Prostate gland (tissue), 2 donors: Measurements from ENCODE around the gene YBX2. TPM values are rescaled to one million over a fixed set of nuclear protein-coding genes. Genes with fewer than 3 reads are reported as not detected.

Experiments used
- DNase-seq: peaks from one replicate; pipeline ENCODE4 v3.0.0-alpha.2; 2019; ENCODE audit warnings: low spot score
- H3K27ac ChIP-seq, 2 donors: fragments of 200-600 bp; sonication (generic); 2 replicates each; pipeline ENCODE4 v1.5.1; 2017 to 2019
- H3K27me3 ChIP-seq: fragments of 200-600 bp; sonication (generic); replicated peaks from 2 replicates; pipeline ENCODE4 v1.5.1; 2019; ENCODE audit not compliant: insufficient read depth
- H3K36me3 ChIP-seq, 2 donors: fragments of 200-600 bp; sonication (generic); 1 replicate in 1 of 2; 2 replicates in 1 of 2; pipeline versions ENCODE4 v1.5.1 to v1.8.1; 2017 to 2019
- H3K4me1 ChIP-seq: fragments of 200-600 bp; sonication (generic); replicated peaks from 2 replicates; pipeline ENCODE4 v1.5.1; 2019
- H3K4me3 ChIP-seq, 2 donors: fragments of 200-600 bp; sonication (generic); 2 replicates each; pipeline ENCODE4 v1.5.1; 2017 to 2019
- H3K9me3 ChIP-seq: fragments of 200-600 bp; sonication (generic); 2 replicates; pipeline ENCODE4 v1.5.1; 2017
- CTCF ChIP-seq, 4 experiments: fragments of 200-600 bp in 2 of 4; fragments of 450-650 bp in 2 of 4; sonication (generic) in 2 of 4; IDR thresholded peaks; 1 replicate in 3 of 4; 2 replicates in 1 of 4; pipeline ENCODE4 v1.5.1; 2016 to 2019; ENCODE audit warnings: antibody characterized with exemption in 4 of 4, mild to moderate bottlenecking in 2 of 4, moderate library complexity in 2 of 4
- POLR2A ChIP-seq: fragments of 450-650 bp; IDR thresholded peaks from one replicate; pipeline ENCODE4 v1.6.1; 2016; ENCODE audit warnings: antibody characterized with exemption, mild to moderate bottlenecking
- POLR2AphosphoS5 ChIP-seq: sonication (generic); formaldehyde crosslinking; IDR thresholded peaks from one replicate; pipeline ENCODE4 v1.6.1; 2017; ENCODE audit warnings: antibody characterized with exemption
- WGBS: methylation state at CpG from one replicate; pipeline ENCODE4 v1.1.5; 2018; 5-methylcytosine and 5-hydroxymethylcytosine counted together
- intact Hi-C: fragments of 100-400 bp; cut with DNase I; formaldehyde crosslinking; loops from one replicate; pipeline ENCODE4 v1.14.2; 2022
- total RNA-seq, 2 donors: library from RNA; depleted of rRNA; stranded (reverse); fragments of >200 nt; gene quantifications; one replicate each; pipeline ENCODE4 v1.1.0, GENCODE V29; 2016

YBX2 gene
- total RNA-seq, 2 donors from 2014 or later, result 0.64 to 49.1 TPM

GRCh38 chr17:7295230-7296180, 1.1 kb upstream of the YBX2 start:
- intact Hi-C loops, result loop anchor here (1.0 kb wide), 1 partner anchor 15 kb away; no protein-coding TSS in a partner anchor
- 54% methylated on average over 42 of the region's 42 CpGs for WGBS
- peak overlapping the region; percentile 5 to 25 for H3K27ac ChIP-seq
- peaks cover 13% of the 10 kb centered on the region for H3K4me1 ChIP-seq
- TF ChIP-seq POLR2AphosphoS5, result peak; percentile 2
- TF ChIP-seq CTCF (IDR thresholded peaks at IDR 0.05), result no peak
- TF ChIP-seq POLR2A, result no peak
- no peak for DNase-seq
- no peaks in the 10 kb centered on the region for H3K27me3 ChIP-seq
- peak overlapping the region in 1 of 2 donors; percentile 3 for H3K4me3 ChIP-seq
- H3K36me3 ChIP-seq, result no peaks in the 10 kb centered on the region
- H3K9me3 ChIP-seq, result no peaks in the 10 kb centered on the region

GRCh38 chr17:7293816-7294613, 424 bp downstream of the YBX2 start:
- intact Hi-C loops, result no loop called here

GRCh38 chr17:7293159-7293558, 1.3 kb downstream of the YBX2 start:
- 75% methylated on average over 11 of the region's 11 CpGs for WGBS
- peak overlapping the region in 1 of 2 donors; percentile 13 for H3K27ac ChIP-seq
- no peak overlapping the region for H3K4me3 ChIP-seq

More at GRCh38 chr17:7293816-7294613, 424 bp downstream of the YBX2 start:
- H3K9me3 ChIP-seq, result no peaks in the 10 kb centered on the region
- H3K4me3 ChIP-seq, result peak overlapping the region; percentile 3 to 23
- no peak for TF ChIP-seq POLR2A
- TF ChIP-seq CTCF (IDR thresholded peaks at IDR 0.05), result no peak
- no peak for TF ChIP-seq POLR2AphosphoS5
- WGBS, result 6% methylated on average over 47 of the region's 75 CpGs
- peaks cover 13% of the 10 kb centered on the region for H3K4me1 ChIP-seq
- DNase-seq, result no peak
- no peaks in the 10 kb centered on the region for H3K36me3 ChIP-seq
- no peak overlapping the region for H3K27ac ChIP-seq
- H3K27me3 ChIP-seq, result no peaks in the 10 kb centered on the region

GRCh38 chr17:7292729-7293128, 1.7 kb downstream of the YBX2 start:
- Histone ChIP-seq H3K27ac (peak overlapping the region in 1 of 2 donors; percentile 13), H3K27me3 (no peaks in the 10 kb centered on the region), H3K9me3 (no peaks in the 10 kb centered on the region), H3K36me3 (no peaks in the 10 kb centered on the region), H3K4me3 (no peak overlapping the region), H3K4me1 (peaks cover 13% of the 10 kb centered on the region)
- TF ChIP-seq CTCF (IDR thresholded peaks at IDR 0.05) (no peak), POLR2AphosphoS5 (no peak), POLR2A (no peak)
- 30% methylated on average over 6 of the region's 6 CpGs for WGBS
- DNase-seq, result no peak
- intact Hi-C loops, result no loop called here

More at GRCh38 chr17:7293159-7293558, 1.3 kb downstream of the YBX2 start:
- Histone ChIP-seq H3K4me1 (peaks cover 13% of the 10 kb centered on the region), H3K9me3 (no peaks in the 10 kb centered on the region), H3K27me3 (no peaks in the 10 kb centered on the region), H3K36me3 (no peaks in the 10 kb centered on the region)
- intact Hi-C loops, result no loop called here
- TF ChIP-seq POLR2A (no peak), POLR2AphosphoS5 (no peak), CTCF (IDR thresholded peaks at IDR 0.05) (no peak)
- DNase-seq, result no peak
